ENCODE results near the gene PANK3. TPM values are rescaled to one million over a fixed set of nuclear protein-coding genes. Genes with fewer than 3 reads are reported as not detected.

Gene PANK3
- total and polyA plus RNA-seq, 2 donors (not counting 1 experiment from before 2014, with no cell fraction given) = 26.9 to 41.5 TPM

- Histone ChIP-seq H3K36me3 (ENCODE audit: control insufficient read depth, insufficient read depth, low read length) (peaks cover 8% of the 10 kb centered on the region), H3K9me3 (ENCODE audit: control insufficient read depth, insufficient read depth, low read depth, low read length) (no peaks in the 10 kb centered on the region), H3K4me2 (ENCODE audit: extremely low read depth, insufficient read depth, low read length) (no peak overlapping the region), H4K20me1 (ENCODE audit: control insufficient read depth, extremely low read depth, insufficient read depth, low read length) (no peaks in the 10 kb centered on the region), H3K9ac (ENCODE audit: insufficient read depth, low read length) (no peak overlapping the region), H3K27ac (ENCODE audit: insufficient read depth, low read length) (no peak overlapping the region), H3K4me3 (replicated peaks in 1 of 4; ENCODE audit: control extremely low read depth in 1 of 4, insufficient read depth in 1 of 4, low read depth in 3 of 4, low read length in 4 of 4) (no peak overlapping the region), H3K27me3 (ENCODE audit: control insufficient read depth, insufficient read depth, low read length) (no peaks in the 10 kb centered on the region), H3K4me1 (ENCODE audit: control insufficient read depth, extremely low read depth, insufficient read depth, low read length) (no peaks in the 10 kb centered on the region), H2AFZ (ENCODE audit: low read length) (no peak overlapping the region), H3K79me2 (ENCODE audit: control insufficient read depth, insufficient read depth, low read length) (no peaks in the 10 kb centered on the region)
- TF ChIP-seq EZH2 (IDR thresholded peaks at IDR 0.05; ENCODE audit: low read length, missing control alignments) (no peak), CTCF (conservative IDR thresholded peaks at IDR 0.05 in 1 of 2, IDR thresholded peaks at IDR 0.05 in 1 of 2; ENCODE audit: low read depth in 1 of 2, low read length in 2 of 2) (no peak)
- no peak for DNase-seq (ENCODE audit: low read depth in 2 of 2)
These were observed 65.2 kb downstream of the PANK3 start for GRCh38 chr5:168513861-168514428.

GRCh38 chr5:168502563-168503237, 76.5 kb downstream of the PANK3 start:
- H3K4me3 ChIP-seq (replicated peaks in 1 of 4; ENCODE audit: control extremely low read depth in 1 of 4, insufficient read depth in 1 of 4, low read depth in 3 of 4, low read length in 4 of 4) = no peak overlapping the region
- H3K79me2 ChIP-seq (ENCODE audit: control insufficient read depth, insufficient read depth, low read length) = no peaks in the 10 kb centered on the region
- no peak overlapping the region for H3K27ac ChIP-seq (ENCODE audit: insufficient read depth, low read length)
- H2AFZ ChIP-seq (ENCODE audit: low read length) = no peak overlapping the region
- no peak overlapping the region for H3K9ac ChIP-seq (ENCODE audit: insufficient read depth, low read length)
- TF ChIP-seq CTCF (conservative IDR thresholded peaks at IDR 0.05 in 1 of 2, IDR thresholded peaks at IDR 0.05 in 1 of 2; ENCODE audit: low read depth in 1 of 2, low read length in 2 of 2) (no peak), EZH2 (IDR thresholded peaks at IDR 0.05; ENCODE audit: low read length, missing control alignments) (no peak)
- no peaks in the 10 kb centered on the region for H3K9me3 ChIP-seq (ENCODE audit: control insufficient read depth, insufficient read depth, low read depth, low read length)
- no peaks in the 10 kb centered on the region for H3K36me3 ChIP-seq (ENCODE audit: control insufficient read depth, insufficient read depth, low read length)
- H3K4me2 ChIP-seq (ENCODE audit: extremely low read depth, insufficient read depth, low read length) = no peak overlapping the region
- DNase-seq (ENCODE audit: low read depth in 2 of 2) = no peak
- H3K27me3 ChIP-seq (ENCODE audit: control insufficient read depth, insufficient read depth, low read length) = no peaks in the 10 kb centered on the region
- no peaks in the 10 kb centered on the region for H3K4me1 ChIP-seq (ENCODE audit: control insufficient read depth, extremely low read depth, insufficient read depth, low read length)
- H4K20me1 ChIP-seq (ENCODE audit: control insufficient read depth, extremely low read depth, insufficient read depth, low read length) = no peaks in the 10 kb centered on the region

Other genes starting within 250 kb of the PANK3 start
- 111 and 144 TPM in 2 replicates for gene RARS1, start 92.9 kb downstream of the PANK3 start, total RNA-seq
- 135 and 137 TPM in 2 replicates for gene RARS1, start 92.9 kb downstream of the PANK3 start, polyA plus RNA-seq
- gene FBLL1, start 50.1 kb downstream of the PANK3 start, total RNA-seq = 0.66 and 3.9 TPM in 2 replicates
- gene FBLL1, start 50.1 kb downstream of the PANK3 start, polyA plus RNA-seq = 0.03 and 0.16 TPM in 2 replicates

Measured in fibroblast of lung (primary cell).